OCI-LY3 (cell line): ENCODE results near the gene WAPL.

Source experiments
- CTCF ChIP-seq: fragments of 200-600, 300-600 bp; sonication (generic); IDR thresholded peaks from 2 replicates; pipeline ENCODE4 v1.5.1; 2014; ENCODE audit warnings: antibody characterized with exemption, low read length, low read depth
- EZH2phosphoT487 ChIP-seq: fragments of 200-600 bp; shearing (Covaris generic); IDR thresholded peaks from 2 replicates; pipeline ENCODE4 v1.6.1; 2018; ENCODE audit warnings: antibody characterized with exemption, mixed run types, low read depth

DNA sequence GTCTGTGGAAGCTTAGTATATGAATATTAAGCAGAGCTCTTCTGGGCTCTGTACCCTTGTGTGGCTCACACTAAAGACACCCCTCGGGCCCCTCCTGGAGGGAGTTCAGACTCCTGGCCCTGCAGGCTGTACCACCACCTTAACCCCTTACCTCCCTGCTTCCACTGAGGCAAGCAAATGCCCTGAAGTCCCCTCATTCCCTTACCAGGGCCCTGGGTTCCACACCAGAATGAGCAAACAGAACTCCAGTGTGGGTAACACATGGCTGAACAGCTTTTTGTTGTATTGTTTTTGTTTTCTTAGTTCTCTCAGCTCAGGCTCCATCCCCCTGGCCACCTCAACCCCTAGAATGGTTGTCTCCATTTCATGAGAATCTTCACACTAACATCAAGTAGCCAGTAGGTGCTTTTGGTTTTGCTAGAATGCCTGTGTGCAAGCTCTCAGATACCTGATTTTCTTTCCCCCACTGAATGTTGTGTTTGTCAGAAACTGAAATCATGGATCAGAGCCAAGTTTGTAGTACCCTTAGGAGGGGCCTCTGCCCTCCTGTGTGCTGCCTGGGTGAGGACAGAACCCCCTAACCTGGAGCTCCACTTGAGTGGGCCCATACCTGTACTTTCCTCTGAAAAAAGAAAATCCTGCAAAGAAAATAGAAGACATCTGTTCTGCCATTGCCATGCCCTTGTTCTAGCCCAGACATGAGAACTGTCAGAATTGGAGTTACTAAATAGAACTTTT lies 2.8 kb upstream of the WAPL start:
- TF ChIP-seq CTCF: no peak
- no peak for TF ChIP-seq EZH2phosphoT487
